ENCODE measurements around the gene E2F1. TPM values are rescaled to one million over a fixed set of nuclear protein-coding genes. Genes with fewer than 3 reads are reported as not detected.

E2F1 gene
- total and polyA plus RNA-seq, 2 of the 4 experiments (the other 2 are of a cell fraction) = 10.9 to 14.0 TPM

DNA sequence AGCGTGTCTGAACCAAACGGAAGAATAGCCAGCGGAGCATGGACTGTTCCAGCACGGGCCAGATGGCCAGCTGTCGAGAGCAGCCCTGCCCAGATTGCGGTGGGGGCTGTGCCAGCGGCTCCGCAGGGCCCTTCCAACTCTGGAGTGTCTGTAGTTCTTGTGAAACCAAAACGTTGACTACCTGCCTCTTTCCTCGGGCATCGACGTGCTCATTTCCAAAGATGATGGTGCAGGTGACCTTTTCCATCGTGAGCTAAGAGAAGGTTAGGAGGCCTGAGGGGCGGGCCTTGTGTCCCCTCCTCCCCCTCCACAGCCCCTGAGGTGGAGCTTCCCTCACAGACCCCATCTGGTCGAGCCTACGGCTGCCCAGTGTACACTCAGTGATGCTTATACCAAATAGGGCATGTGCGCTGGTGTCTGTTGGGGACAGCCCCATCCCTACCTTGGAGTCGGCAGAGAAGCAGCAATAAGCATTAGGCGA is 36.9 kb downstream of the E2F1 start:
- Histone ChIP-seq H2AK5ac (ENCODE audit: low read depth, low read length) (no peak overlapping the region), H3K79me1 (ENCODE audit: low read depth in 1 of 2, low read length in 2 of 2) (no peaks in the 10 kb centered on the region), H3K9ac (ENCODE audit: low read depth, low read length) (no peak overlapping the region), H2BK20ac (ENCODE audit: low read depth, low read length) (no peak overlapping the region), H3K18ac (ENCODE audit: low read depth, low read length) (no peak overlapping the region), H3K27ac (ENCODE audit: insufficient read depth, low read length) (no peak overlapping the region), H2BK5ac (ENCODE audit: low read depth, low read length, poor library complexity, severe bottlenecking) (no peak overlapping the region), H3K4ac (ENCODE audit: low read depth, low read length) (no peak overlapping the region), H3K27me3 (ENCODE audit: control insufficient read depth, insufficient read depth, low read length) (no peaks in the 10 kb centered on the region), H2AK9ac (replicated peaks; ENCODE audit: low read depth, low read length, poor library complexity) (no peak overlapping the region), H3K4me3 (ENCODE audit: insufficient read depth, low read depth, low read length) (no peak overlapping the region), H2BK15ac (ENCODE audit: low read depth, low read length) (no peak overlapping the region), H4K20me1 (ENCODE audit: insufficient read depth, low read length) (peaks cover 9% of the 10 kb centered on the region; the same call in 1 of the 2 replicates), H4K8ac (ENCODE audit: low read depth in 2 of 2, low read length in 2 of 2) (no peak overlapping the region), H3K56ac (ENCODE audit: extremely low read depth, insufficient read depth, low read length) (no peak overlapping the region), H2AFZ (replicated peaks; ENCODE audit: low read length, poor library complexity) (no peak overlapping the region), H3K36me3 (ENCODE audit: control insufficient read depth, insufficient read depth, low read length) (peaks cover 18% of the 10 kb centered on the region), H3K9me3 (ENCODE audit: control insufficient read depth, insufficient read depth, low read length) (no peaks in the 10 kb centered on the region), H3K4me1 (ENCODE audit: control insufficient read depth, insufficient read depth, low read length) (peaks cover 3% of the 10 kb centered on the region; the same call in 1 of the 2 replicates), H3K9me1 (ENCODE audit: insufficient read depth, low read length) (peaks cover 14% of the 10 kb centered on the region; the same call in 1 of the 2 replicates), H3K14ac (replicated peaks; ENCODE audit: low read depth, low read length) (no peak overlapping the region), H2BK120ac (ENCODE audit: low read depth, low read length) (no peak overlapping the region), H3K23ac (ENCODE audit: low read depth, low read length) (no peak overlapping the region), H3K4me2 (ENCODE audit: low read depth, low read length) (no peak overlapping the region), H4K5ac (ENCODE audit: low read depth, low read length) (no peak overlapping the region), H4K91ac (ENCODE audit: insufficient read depth, low read depth, low read length) (no peak overlapping the region)
- no TSS peak for BruUV-seq (replicated peaks)
- intact Hi-C loops (cut with micrococcal nuclease) = no loop called here
- ChIA-PET POLR2A (ENCODE audit: unreplicated experiment) (no interaction called here), CTCF (no interaction called here)
- dilution Hi-C loops (cut with HindIII; ENCODE audit: low sequenced_read_pairs, unreplicated experiment) = no loop called here
- ATAC-seq (ENCODE audit: low read depth) (no peak), DNase-seq (no peak)
- WGBS, 2 experiments (ENCODE audit: extremely low coverage in 2 of 2, insufficient read length in 1 of 2) = 54% methylated on average over 8 of the region's 19 CpGs; no CpG with 5 or more reads in 1 of the 2 experiments
- TF ChIP-seq SMC3 (IDR thresholded peaks at IDR 0.05; ENCODE audit: low read depth, low read length) (no peak), MXI1 (IDR thresholded peaks at IDR 0.05; ENCODE audit: borderline replicate concordance, low read depth, low read length) (no peak), FOS (IDR thresholded peaks at IDR 0.05; ENCODE audit: low read depth, low read length) (no peak), USF2 (IDR thresholded peaks at IDR 0.05; ENCODE audit: low read depth, low read length) (no peak), NFE2L2 (IDR thresholded peaks at IDR 0.05; ENCODE audit: low read depth, low read length) (no peak), CEBPB (IDR thresholded peaks at IDR 0.05; ENCODE audit: low read depth, low read length) (no peak), RAD21 (IDR thresholded peaks at IDR 0.05; ENCODE audit: low read length) (no peak), RCOR1 (IDR thresholded peaks at IDR 0.05; ENCODE audit: insufficient replicate concordance, low read length) (no peak), ELK1 (IDR thresholded peaks at IDR 0.05; ENCODE audit: borderline replicate concordance, low read depth, low read length) (no peak)
- TF ChIP-seq, protein P1, sequence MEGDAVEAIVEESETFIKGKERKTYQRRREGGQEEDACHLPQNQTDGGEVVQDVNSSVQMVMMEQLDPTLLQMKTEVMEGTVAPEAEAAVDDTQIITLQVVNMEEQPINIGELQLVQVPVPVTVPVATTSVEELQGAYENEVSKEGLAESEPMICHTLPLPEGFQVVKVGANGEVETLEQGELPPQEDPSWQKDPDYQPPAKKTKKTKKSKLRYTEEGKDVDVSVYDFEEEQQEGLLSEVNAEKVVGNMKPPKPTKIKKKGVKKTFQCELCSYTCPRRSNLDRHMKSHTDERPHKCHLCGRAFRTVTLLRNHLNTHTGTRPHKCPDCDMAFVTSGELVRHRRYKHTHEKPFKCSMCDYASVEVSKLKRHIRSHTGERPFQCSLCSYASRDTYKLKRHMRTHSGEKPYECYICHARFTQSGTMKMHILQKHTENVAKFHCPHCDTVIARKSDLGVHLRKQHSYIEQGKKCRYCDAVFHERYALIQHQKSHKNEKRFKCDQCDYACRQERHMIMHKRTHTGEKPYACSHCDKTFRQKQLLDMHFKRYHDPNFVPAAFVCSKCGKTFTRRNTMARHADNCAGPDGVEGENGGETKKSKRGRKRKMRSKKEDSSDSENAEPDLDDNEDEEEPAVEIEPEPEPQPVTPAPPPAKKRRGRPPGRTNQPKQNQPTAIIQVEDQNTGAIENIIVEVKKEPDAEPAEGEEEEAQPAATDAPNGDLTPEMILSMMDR (conservative IDR thresholded peaks at IDR 0.05; ENCODE audit: low read depth, low read length) = no peak
- in situ Hi-C loops (cut with MboI; ENCODE audit: low sequenced_read_pairs) = no loop called here
